Skeletal muscle satellite cell (primary cell): ENCODE results near the gene CD2AP.

Source experiments
- H3K27me3 ChIP-seq: 2 replicates; pipeline ENCODE4 v1.7.0; 2013; ENCODE audit warnings: low read length; ENCODE audit not compliant: control insufficient read depth, insufficient read depth
- H3K36me3 ChIP-seq: 2 replicates; pipeline ENCODE4 v1.7.0; 2013; ENCODE audit warnings: mild to moderate bottlenecking, control low read depth, low read length; ENCODE audit not compliant: insufficient read depth
- H3K4me1 ChIP-seq: 2 replicates; pipeline ENCODE4 v1.7.0; 2013; ENCODE audit warnings: low read length; ENCODE audit not compliant: control insufficient read depth, insufficient read depth
- H3K4me2 ChIP-seq: 2 replicates; pipeline ENCODE4 v1.7.0; 2013; ENCODE audit warnings: mild to moderate bottlenecking, low read length
- H3K4me3 ChIP-seq: 2 replicates; pipeline ENCODE4 v1.7.0; 2013; ENCODE audit warnings: low read length
- H3K9ac ChIP-seq: 2 replicates; pipeline ENCODE4 v1.7.0; 2013; ENCODE audit warnings: mild to moderate bottlenecking, low read depth, low read length, moderate library complexity
- H3K9me3 ChIP-seq: replicated peaks from 2 replicates; pipeline ENCODE4 v1.7.0; 2013; ENCODE audit warnings: mild to moderate bottlenecking, control low read depth, low read length

Gene CD2AP

GRCh38 chr6:47446669-47447330 is 30.8 kb upstream of the CD2AP start:
- no peak overlapping the region for H3K9ac ChIP-seq
- H3K27me3 ChIP-seq: no peaks in the 10 kb centered on the region
- H3K4me1 ChIP-seq: no peaks in the 10 kb centered on the region
- no peaks in the 10 kb centered on the region for H3K9me3 ChIP-seq
- no peak overlapping the region for H3K4me2 ChIP-seq
- no peaks in the 10 kb centered on the region for H3K36me3 ChIP-seq
- H3K4me3 ChIP-seq: no peak overlapping the region

- H3K4me1 ChIP-seq: no peaks in the 10 kb centered on the region
Observed at GRCh38 chr6:47447722-47448121, 29.9 kb upstream of the CD2AP start.

DNA sequence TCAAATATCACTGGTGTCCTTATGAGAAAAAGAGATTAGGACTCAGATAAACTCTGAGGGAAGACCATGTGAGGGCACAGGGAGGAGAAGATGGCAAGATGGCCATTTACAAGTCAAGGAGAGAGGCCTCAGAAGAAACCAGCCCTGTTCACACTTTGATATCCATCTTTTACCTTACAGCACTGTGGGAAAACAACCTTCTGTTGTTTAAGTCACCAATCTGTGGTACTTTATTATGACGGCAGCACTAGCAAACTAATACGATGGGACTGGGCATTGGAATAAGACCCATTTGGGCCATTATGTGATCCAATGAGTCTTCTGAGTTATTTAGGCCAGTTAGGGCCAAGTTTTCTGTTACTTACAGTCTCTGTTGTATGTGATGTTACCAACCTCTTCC is 26.4 kb upstream of the CD2AP start:
- no peaks in the 10 kb centered on the region for H3K27me3 ChIP-seq
- no peaks in the 10 kb centered on the region for H3K9me3 ChIP-seq
- no peak overlapping the region for H3K9ac ChIP-seq
- H3K4me1 ChIP-seq: no peaks in the 10 kb centered on the region
- no peak overlapping the region for H3K4me3 ChIP-seq
- H3K4me2 ChIP-seq: no peak overlapping the region
- no peaks in the 10 kb centered on the region for H3K36me3 ChIP-seq

More at GRCh38 chr6:47447722-47448121, 29.9 kb upstream of the CD2AP start:
- H3K27me3 ChIP-seq: no peaks in the 10 kb centered on the region
- no peak overlapping the region for H3K4me2 ChIP-seq
- no peak overlapping the region for H3K9ac ChIP-seq
- H3K36me3 ChIP-seq: no peaks in the 10 kb centered on the region
- no peak overlapping the region for H3K4me3 ChIP-seq
- no peaks in the 10 kb centered on the region for H3K9me3 ChIP-seq

DNA sequence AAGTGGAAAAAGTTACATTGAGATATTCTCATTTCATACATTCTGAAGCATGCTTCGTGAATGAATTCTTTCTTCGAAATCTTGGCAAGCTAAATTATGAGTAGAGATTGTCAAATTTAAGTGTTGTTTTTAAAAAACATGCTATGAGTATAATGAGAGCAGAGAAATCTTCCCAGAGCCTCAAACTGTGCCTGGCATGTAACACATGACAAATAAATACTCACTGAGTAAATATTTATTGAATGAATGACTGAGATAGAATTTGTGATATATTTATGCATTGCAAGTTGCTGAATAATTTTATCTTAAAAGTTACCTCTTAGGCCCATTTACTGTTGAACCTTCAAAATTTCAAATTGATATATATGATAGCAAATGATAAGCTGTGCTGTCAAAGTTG is 24.7 kb upstream of the CD2AP start:
- no peak overlapping the region for H3K4me2 ChIP-seq
- no peak overlapping the region for H3K4me3 ChIP-seq
- no peak overlapping the region for H3K9ac ChIP-seq
- H3K27me3 ChIP-seq: no peaks in the 10 kb centered on the region
- no peaks in the 10 kb centered on the region for H3K4me1 ChIP-seq
- no peaks in the 10 kb centered on the region for H3K9me3 ChIP-seq
- H3K36me3 ChIP-seq: no peaks in the 10 kb centered on the region

DNA sequence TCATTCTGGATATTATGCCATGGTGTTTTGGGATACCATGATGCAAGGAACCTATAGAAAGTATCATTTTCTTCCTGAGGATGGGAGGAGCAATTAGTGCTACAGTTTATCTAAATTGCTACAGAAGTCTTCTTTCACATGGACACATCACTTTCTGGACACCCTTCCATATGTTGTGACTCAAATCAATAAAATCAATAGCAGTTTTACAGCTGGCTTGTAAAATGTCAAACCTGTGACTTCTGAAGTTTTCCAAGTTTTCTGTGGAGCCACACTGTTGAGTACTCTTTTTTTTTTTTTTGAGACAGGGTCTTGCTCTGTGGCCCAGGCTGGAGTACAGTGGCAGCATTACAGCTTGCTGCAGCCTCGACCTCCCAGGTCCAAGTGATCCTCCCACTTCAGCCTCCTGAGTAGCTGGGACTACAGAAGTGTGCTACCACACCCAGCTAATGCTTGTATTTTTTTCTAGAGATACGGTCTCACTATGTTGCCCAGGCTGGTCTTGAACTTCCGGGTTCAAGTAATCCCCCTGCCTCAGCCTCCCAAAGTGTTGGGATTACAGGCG is 24.1 kb upstream of the CD2AP start:
- H3K4me3 ChIP-seq: no peak overlapping the region
- no peaks in the 10 kb centered on the region for H3K9me3 ChIP-seq
- H3K9ac ChIP-seq: no peak overlapping the region

DNA sequence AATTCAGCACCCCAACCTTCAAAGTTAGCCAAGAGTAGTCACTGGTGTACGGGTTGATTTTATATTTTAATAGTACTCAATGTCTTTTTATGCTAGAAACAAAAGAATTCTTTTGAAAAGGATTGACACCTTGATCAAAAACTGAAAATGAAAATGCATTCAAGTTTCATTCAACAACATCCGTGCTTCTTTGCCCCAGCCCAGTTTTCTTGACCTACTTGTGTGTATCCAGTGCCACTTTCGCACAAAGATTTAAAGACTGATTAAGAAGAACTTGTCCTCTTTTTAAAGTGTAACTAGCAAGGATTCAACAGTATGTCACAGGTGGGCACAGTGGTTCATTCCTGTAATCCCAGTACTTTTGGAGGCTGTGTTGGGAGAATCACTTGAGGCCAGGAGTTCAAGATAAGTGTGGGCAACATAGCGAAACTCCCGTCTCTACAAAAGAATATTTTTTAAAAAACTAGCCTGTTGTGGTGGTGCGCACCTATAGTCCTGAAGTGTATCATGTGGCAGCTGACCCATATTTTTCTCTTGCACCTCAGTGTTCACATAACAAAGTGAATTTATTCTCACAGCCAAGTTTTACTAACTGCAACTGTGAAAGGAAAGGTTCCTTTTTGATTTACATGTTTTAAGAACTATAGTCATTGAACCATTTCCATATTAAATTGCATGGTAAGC is 22.7 kb upstream of the CD2AP start:
- H3K9me3 ChIP-seq: no peaks in the 10 kb centered on the region
- no peaks in the 10 kb centered on the region for H3K27me3 ChIP-seq
- H3K4me2 ChIP-seq: no peak overlapping the region
- no peak overlapping the region for H3K9ac ChIP-seq
- no peak overlapping the region for H3K4me3 ChIP-seq
- H3K4me1 ChIP-seq: no peaks in the 10 kb centered on the region
- H3K36me3 ChIP-seq: no peaks in the 10 kb centered on the region

More for the DNA sequence above, 24.1 kb upstream of the CD2AP start:
- no peaks in the 10 kb centered on the region for H3K4me1 ChIP-seq
- no peaks in the 10 kb centered on the region for H3K27me3 ChIP-seq
- H3K36me3 ChIP-seq: no peaks in the 10 kb centered on the region
- H3K4me2 ChIP-seq: no peak overlapping the region

GRCh38 chr6:47455533-47456209 is 21.9 kb upstream of the CD2AP start:
- H3K4me3 ChIP-seq: no peak overlapping the region
- no peaks in the 10 kb centered on the region for H3K4me1 ChIP-seq
- no peaks in the 10 kb centered on the region for H3K36me3 ChIP-seq
- no peaks in the 10 kb centered on the region for H3K9me3 ChIP-seq
- H3K9ac ChIP-seq: no peak overlapping the region
- H3K4me2 ChIP-seq: no peak overlapping the region
- H3K27me3 ChIP-seq: no peaks in the 10 kb centered on the region

- Histone ChIP-seq H3K4me2 (no peak overlapping the region), H3K9ac (no peak overlapping the region), H3K27me3 (no peaks in the 10 kb centered on the region), H3K4me1 (no peaks in the 10 kb centered on the region), H3K4me3 (no peak overlapping the region), H3K36me3 (no peaks in the 10 kb centered on the region), H3K9me3 (no peaks in the 10 kb centered on the region)
Observed at GRCh38 chr6:47456536-47456975, 21.0 kb upstream of the CD2AP start.

DNA sequence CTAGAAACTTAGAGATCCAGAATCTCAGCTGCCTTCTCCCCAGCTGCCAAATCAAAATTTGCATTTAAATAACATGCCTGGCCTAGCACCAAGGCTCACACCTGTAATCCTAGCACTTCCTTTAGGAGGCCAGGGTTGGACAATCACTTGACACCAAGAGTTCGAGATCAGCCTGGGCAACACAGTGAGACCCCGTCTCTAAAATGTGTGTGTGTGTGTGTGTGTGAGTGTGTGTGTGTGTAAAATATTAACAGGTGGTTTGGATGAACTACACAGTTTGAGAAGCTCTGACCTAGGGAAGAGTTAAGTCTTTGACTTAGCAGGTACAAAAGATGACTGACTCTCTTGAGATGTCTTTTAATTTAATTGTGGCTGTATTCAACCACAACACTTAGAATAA is 20.2 kb upstream of the CD2AP start:
- no peak overlapping the region for H3K4me3 ChIP-seq
- H3K27me3 ChIP-seq: no peaks in the 10 kb centered on the region
- H3K4me2 ChIP-seq: no peak overlapping the region
- H3K36me3 ChIP-seq: no peaks in the 10 kb centered on the region
- H3K9ac ChIP-seq: no peak overlapping the region
- H3K9me3 ChIP-seq: no peaks in the 10 kb centered on the region
- H3K4me1 ChIP-seq: no peaks in the 10 kb centered on the region

- no peaks in the 10 kb centered on the region for H3K9me3 ChIP-seq
Observed at GRCh38 chr6:47464052-47464451, 13.5 kb upstream of the CD2AP start.

DNA sequence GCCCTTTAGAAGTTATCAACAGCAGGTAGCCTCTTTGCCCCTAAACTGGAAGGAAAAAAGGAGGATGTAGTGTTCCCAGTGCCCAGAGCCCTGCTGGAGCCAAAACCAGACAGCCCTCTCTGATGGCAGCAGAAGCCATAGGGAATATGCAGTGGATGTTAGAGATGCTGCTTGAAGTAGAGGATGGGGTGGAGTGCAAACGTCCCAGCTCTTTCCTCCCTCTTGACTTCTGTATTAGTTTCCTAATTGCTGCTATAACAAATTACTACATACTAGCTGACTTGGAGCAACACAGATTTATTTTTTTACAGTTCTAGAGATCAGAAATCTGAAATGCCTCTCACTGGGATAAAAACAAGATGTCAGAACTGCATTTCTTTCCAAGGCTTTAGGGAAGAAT is 12.5 kb upstream of the CD2AP start:
- Histone ChIP-seq H3K9me3 (no peaks in the 10 kb centered on the region), H3K4me1 (no peaks in the 10 kb centered on the region), H3K4me2 (no peak overlapping the region), H3K9ac (no peak overlapping the region), H3K27me3 (peaks cover 14% of the 10 kb centered on the region), H3K4me3 (no peak overlapping the region), H3K36me3 (no peaks in the 10 kb centered on the region)

More at GRCh38 chr6:47464052-47464451, 13.5 kb upstream of the CD2AP start:
- Histone ChIP-seq H3K9ac (no peak overlapping the region), H3K27me3 (peaks cover 14% of the 10 kb centered on the region), H3K4me2 (no peak overlapping the region), H3K36me3 (no peaks in the 10 kb centered on the region), H3K4me1 (no peaks in the 10 kb centered on the region), H3K4me3 (no peak overlapping the region)
